Activated CD8-positive, alpha-beta memory T cell treated with anti-CD3 and anti-CD28 coated beads, Interleukin-2, amount 10 ng/mL, durations not matched to agents 7 days and 5 days (primary cell): Measurements from ENCODE around the gene HLA-DRA. TPM values are rescaled to one million over a fixed set of nuclear protein-coding genes. Genes with fewer than 3 reads are reported as not detected.

Experiments used
- total RNA-seq, 2 experiments: library from RNA; stranded (reverse); gene quantifications; one replicate each; pipeline ENCODE4 v1.2.3, GENCODE V29; 2021

HLA-DRA gene
- total RNA-seq, 2 experiments from 2014 or later = 311 to 313 TPM

Other genes with a start within 250 kb of the HLA-DRA start
- gene PBX2, start 249.7 kb upstream of the HLA-DRA start, total RNA-seq = 10 to 100 TPM; 60.0 to 61.6 TPM
- gene GPSM3, start 247.2 kb upstream of the HLA-DRA start, total RNA-seq = 100 to 1,000 TPM; 171 to 196 TPM
- under 1 TPM; 0.61 to 0.88 TPM for gene NOTCH4, start 215.8 kb upstream of the HLA-DRA start, total RNA-seq
- gene TSBP1, start 68.0 kb upstream of the HLA-DRA start, total RNA-seq = not detected
- not detected for gene BTNL2, start 32.7 kb upstream of the HLA-DRA start, total RNA-seq
- 1 to 10 TPM; 2.9 to 5.3 TPM for gene HLA-DRB5, start 90.4 kb downstream of the HLA-DRA start, total RNA-seq
- 100 to 1,000 TPM; 189 to 228 TPM for gene HLA-DRB1, start 150.0 kb downstream of the HLA-DRA start, total RNA-seq
- gene HLA-DQA1, start 197.5 kb downstream of the HLA-DRA start, total RNA-seq = 100 to 1,000 TPM in 1 of 2 experiments, 10 to 100 TPM in 1; 74.4 to 143 TPM
- 10 to 100 TPM; 72.9 to 89.8 TPM for gene HLA-DQB1, start 226.8 kb downstream of the HLA-DRA start, total RNA-seq